Measurements from ENCODE around the gene PEF1.

The PEF1 gene

DNA sequence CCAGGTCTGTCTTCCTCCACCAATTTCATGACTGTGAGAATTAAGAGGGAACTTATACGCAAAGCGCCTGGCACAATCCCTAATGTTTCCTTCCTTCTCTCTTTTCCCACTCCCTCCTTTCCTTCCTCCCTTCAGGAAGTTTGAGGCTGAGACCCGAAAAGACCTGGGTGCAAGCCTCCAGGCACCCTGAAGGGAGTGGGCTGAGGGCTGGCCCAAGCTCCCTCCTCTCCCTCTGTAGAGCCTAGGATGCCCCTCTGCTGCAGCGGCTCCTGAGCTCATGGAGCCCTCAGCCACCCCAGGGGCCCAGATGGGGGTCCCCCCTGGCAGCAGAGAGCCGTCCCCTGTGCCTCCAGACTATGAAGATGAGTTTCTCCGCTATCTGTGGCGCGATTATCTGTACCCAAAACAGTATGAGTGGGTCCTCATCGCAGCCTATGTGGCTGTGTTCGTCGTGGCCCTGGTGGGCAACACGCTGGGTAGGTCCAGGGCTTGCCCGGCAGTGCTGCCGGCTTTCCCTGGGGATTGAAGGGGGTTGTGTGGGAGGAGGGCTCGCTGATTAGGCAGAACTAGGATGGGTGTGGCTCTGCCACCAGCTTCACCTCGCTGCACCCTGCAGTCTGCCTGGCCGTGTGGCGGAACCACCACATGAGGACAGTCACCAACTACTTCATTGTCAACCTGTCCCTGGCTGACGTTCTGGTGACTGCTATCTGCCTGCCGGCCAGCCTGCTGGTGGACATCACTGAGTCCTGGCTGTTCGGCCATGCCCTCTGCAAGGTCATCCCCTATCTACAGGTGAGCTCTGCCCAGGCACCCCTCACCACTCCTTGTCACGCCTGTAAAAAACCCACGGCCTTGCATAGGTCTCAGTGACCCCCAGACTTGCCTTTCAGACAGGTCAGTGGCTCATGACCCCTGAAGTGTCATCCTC lies 25.5 kb downstream of the PEF1 start:
- no peak for FAIRE-seq
- no peak for DNase-seq (ENCODE audit: extremely low spot score, insufficient read length, low read depth)

DNA sequence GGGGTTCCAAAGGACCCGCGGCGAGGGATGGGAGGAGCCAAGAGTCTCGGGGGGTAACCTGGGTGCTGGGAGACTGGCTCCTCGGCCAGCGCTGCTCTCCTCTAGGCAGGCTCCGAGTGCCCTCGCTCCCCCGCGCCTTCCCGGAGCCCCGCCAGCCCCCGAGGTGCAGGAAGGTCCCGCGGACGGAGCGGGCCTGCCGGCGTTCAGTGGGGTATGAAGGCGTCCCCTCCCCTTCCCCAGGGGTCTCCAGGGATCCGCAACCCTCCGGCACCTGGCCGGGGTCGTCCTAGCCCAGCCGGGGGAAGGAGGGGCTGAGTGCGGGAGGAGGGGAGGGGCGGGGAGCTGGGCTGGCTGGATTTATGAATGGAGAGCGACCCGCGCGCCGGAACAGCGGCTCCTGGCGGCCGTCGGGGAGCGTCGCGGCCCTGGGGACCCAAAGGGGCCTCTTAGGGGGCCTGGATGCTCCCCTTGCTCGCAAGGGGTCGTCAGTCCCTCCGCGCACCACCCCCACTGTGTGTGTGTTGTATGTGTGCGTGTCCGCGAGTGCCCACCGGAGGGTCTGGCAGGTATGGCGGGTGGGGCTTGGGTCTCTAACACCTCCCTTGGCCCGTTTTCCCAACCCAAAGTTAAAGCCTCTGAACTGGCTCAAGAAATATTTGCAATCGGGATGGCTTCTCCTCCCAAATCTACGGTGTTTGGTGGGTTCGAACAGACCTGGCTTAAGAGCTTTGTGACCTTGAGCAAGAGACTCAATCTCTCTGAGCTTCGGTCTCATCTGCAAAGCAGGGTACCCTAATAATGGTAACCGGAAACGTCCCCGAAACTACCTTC lies 26.5 kb downstream of the PEF1 start:
- FAIRE-seq: no peak

DNA sequence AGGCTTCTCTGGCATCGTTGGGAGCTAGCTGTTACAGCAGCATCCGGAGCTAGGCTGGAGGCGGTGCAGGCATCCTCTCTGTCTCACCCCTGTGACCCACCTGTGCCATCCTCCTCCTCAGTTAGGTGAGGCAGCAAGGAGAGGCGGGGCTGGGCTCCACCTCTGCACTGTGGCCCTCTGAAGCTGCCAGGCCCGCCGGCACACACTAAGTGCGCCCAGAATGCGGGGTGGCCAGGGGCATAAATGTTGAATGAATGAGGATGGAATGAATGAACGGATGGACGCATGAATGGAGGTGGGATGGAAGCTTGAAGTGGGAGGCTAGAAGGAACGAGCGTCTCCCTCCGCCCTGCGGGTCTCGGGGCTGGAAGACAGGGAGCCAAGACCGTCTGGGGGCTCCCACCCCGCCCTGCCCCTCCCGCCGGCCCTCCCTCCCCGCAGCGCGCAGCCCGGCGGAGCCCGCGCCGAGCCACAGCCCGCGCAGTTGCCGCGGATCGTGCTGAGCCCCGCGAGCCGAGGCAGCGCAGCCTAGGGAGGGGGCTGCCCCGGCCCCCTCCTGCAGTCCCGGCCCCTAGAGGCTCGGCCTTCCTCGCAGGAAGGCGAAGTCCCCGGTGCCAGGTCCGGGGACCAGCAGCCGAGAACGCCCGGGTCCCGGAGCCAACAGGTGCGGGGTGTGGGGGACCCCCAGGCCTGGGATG lies 27.3 kb downstream of the PEF1 start, which contains the start of gene HCRTR1:
Gene HCRTR1, plus strand, starts transcription at position 472 of the 698 bp plus-strand sequence. CDS start 1,504 bp downstream, outside the sequence.
- DNase-seq (ENCODE audit: extremely low spot score, insufficient read length, low read depth) (no peak), FAIRE-seq (no peak)

More for the DNA sequence above, 26.5 kb downstream of the PEF1 start:
- DNase-seq (ENCODE audit: extremely low spot score, insufficient read length, low read depth): peak; percentile 55

DNA sequence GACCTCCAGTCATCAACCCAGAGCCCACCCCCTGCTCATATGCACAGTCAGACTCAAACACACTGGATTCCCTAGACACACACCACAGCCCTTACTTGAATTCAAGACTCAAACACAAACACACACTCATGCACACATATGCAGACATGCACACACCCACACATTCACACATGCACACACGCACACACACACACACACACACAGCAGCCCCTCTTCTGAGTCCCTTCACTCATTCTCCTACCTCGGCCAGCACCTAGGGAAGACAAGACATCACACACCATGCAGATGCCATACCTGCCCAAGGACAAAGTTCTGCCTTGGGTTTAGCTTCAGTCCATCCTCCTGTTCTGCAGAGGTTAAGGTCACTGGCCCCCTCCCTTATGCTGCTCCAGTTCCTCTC lies 28.7 kb downstream of the PEF1 start:
- FAIRE-seq (no peak), DNase-seq (ENCODE audit: extremely low spot score, insufficient read length, low read depth) (no peak)

DNA sequence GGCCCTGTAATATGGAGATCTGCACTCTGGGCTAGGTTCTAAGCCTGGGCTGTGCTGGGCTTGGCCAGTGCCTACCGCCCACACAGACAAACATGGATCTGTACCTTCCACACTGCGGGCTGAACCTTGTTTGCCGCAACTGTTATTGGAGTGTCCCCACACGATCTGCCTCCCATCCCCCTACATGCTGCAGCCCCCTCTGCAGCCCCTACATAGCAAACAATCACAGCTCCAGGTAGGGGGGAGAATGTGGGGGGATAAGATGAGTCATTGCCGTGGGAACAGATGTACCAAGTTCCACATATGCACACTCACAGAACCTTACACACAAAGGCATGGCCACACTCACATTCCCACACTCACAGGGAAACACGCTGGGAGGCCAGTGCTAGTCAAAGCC lies 29.3 kb downstream of the PEF1 start:
- FAIRE-seq: no peak
- no peak for DNase-seq (ENCODE audit: extremely low spot score, insufficient read length, low read depth)

DNA sequence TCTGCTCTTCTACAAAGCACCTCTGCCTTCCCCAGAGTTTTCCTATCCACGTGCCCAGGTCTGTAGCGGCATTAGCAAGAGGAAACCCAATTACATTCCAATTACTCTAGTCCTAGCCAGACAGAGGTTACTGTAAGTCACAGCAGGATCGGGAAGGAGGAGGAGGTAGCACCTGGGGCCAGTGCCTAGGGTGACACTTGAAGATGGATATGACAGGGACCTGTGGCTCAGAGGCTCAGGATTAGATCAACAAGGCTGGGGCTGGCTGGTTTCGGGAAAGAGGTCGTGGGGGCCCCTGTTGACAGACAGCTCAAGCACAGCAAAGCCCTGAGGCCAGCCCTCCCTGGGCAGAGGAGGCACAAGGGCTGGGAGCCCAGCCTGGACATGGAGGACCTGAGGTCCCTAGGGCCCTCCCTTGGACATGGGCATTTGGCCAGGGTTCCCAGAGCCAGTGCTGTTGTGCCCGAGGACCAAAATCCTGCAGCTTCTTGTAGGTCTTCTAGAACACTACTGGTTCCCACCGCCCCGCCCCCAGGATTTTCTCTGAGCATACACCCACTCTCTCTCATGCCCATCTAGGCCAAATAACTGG lies 30.2 kb downstream of the PEF1 start:
- FAIRE-seq: no peak
- DNase-seq (ENCODE audit: extremely low spot score, insufficient read length, low read depth): no peak

DNA sequence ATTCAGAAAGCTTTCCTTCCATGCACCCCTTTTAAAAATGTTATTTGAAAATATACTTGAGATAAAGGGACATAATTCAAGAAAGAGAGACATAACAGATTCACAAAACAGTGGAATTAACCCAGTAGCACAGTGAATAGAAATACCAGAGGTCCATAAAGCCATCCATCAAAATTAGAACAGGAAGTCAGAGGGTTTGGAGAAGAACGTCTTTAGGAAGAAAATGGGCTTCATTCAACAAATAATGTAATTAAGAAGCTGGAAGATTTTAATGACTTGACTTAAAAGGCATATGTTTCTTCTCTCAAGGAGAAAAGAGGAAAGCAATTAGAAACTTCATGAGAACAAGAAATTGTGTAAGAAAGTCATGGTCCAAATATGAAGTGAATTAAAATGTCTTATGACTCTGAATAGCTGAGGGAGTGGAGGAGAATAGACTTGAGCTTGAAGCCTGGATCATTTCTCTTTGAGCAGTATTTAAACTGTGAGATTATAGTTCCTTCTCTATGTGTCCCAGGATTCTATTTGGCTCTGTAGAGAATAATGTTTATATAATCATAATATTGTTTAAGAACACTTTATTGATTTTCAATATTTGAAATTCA lies 35.1 kb downstream of the PEF1 start:
- DNase-seq (ENCODE audit: extremely low spot score, insufficient read length, low read depth): no peak
- FAIRE-seq: no peak

DNA sequence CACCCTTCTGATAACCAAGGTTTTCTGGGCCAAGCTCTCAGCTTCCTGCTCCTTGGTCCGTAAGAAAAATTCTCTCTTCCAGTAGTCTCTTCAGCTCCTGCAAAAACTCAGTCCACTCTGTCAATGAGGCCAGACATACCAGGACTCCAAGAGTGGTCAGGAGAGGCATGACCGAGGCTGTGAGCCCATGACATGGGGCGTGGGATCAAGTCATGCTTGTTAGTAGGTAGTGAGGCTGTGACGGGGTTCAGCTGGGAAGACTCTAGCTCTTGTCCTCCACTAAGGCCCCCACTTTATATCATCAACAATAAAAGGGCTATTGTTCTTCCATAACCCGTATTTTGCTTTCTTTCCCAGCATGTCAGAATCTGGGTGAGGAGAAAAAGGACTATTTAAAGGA lies 37.3 kb downstream of the PEF1 start:
- FAIRE-seq: no peak
- DNase-seq (ENCODE audit: extremely low spot score, insufficient read length, low read depth): no peak

DNA sequence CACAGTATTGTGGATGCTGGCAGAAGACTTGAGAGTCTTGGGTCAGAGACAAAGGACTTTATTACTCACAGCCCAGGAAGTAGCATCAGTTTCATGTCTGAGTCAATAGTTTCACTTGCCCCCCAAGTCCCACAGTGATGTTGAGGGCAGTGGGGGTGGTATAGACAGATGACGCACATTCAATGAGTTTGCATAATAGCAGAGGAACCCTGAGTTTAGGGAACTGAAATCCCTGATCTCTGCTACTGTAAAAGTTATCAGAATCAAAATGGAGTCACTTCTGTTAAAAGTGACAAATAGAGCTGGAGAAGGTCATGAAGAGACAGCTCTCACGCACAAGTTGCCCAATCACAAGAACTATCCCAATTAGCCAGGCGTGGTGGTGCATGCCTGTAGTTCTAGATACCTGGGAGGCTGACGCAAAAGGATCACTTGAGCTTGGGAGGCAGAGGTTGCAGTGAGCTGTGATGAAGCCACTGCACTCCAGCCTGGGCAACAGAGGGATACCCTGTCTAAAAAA lies 38.7 kb downstream of the PEF1 start:
- peak; percentile 68 for DNase-seq (ENCODE audit: extremely low spot score, insufficient read length, low read depth)
- FAIRE-seq: peak; percentile 99

DNA sequence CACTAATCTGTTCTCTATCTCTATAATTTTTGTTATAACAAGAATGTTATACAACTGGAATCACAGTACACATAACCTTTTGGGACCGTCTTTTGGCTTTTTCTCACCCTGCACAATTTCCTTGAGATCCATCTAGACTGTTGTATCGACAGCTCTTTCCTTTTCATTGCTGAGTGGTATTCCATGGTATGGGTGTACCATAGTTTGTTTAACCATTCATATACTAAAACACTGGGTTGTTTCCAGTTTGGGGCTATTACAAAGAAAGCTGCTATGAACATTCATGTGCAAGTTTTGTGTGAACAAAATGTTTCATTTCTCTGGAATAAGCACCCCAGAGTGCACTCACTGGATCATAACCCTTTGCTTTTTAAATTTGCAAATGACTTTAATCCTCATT lies 42.6 kb downstream of the PEF1 start:
- FAIRE-seq: no peak
- no peak for DNase-seq (ENCODE audit: extremely low spot score, insufficient read length, low read depth)

DNA sequence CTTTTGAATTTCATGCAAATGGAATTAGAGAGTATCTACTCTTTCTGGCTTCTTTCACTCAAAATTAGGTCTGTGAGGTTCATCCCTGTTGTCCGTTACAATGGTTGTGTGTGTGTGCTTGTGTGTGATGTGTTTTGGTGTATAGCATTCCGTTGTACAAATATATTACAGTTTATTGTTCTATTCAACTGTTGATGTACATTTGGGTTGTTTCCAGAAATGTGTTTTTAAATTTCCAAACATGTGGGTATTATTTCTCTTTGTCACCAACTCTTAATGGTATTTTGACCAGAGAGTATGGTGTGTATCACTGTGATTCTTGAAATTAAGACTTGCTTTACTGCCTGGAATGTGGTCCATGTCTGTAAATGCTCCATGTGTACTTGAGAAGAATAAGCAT lies 44.0 kb downstream of the PEF1 start:
- DNase-seq (ENCODE audit: extremely low spot score, insufficient read length, low read depth): no peak
- FAIRE-seq: peak; percentile 24

DNA sequence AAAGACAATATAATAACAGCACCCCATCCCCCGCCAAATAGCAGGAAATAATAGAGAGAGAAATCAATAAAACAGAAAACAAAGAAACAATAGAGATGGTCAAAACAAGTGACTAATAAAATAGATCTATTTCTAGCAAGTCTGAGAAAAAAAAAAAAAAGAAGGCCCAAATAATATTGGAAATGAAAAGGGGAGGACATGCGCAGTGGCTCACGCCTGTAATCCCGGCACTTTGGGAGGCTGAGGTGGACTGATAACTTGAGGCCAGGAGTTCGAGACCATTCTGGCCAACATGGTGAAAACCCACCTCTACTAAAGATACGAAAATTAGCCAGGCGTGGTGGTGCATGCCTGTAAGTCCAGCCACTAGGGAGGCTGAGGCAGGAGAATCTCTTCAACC lies 45.7 kb downstream of the PEF1 start:
- DNase-seq (ENCODE audit: extremely low spot score, insufficient read length, low read depth): no peak
- no peak for FAIRE-seq

DNA sequence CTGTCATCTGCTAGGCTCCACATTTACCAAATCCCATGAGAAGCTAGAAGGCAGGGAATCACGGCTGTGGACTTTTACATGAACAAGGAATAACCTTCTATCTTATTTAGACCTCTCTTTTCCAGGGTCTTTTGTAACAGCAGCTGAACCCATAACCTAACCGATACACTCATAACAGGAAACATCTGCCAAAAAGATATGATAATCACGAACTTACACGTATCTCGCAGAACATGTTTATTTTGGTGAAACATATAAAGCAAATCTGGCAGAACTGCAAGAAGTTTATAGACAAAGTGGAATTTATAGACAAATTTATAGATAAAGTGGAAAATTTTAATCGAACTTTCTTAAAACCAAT lies 48.0 kb downstream of the PEF1 start:
- FAIRE-seq (no peak), DNase-seq (ENCODE audit: extremely low spot score, insufficient read length, low read depth) (no peak)

DNA sequence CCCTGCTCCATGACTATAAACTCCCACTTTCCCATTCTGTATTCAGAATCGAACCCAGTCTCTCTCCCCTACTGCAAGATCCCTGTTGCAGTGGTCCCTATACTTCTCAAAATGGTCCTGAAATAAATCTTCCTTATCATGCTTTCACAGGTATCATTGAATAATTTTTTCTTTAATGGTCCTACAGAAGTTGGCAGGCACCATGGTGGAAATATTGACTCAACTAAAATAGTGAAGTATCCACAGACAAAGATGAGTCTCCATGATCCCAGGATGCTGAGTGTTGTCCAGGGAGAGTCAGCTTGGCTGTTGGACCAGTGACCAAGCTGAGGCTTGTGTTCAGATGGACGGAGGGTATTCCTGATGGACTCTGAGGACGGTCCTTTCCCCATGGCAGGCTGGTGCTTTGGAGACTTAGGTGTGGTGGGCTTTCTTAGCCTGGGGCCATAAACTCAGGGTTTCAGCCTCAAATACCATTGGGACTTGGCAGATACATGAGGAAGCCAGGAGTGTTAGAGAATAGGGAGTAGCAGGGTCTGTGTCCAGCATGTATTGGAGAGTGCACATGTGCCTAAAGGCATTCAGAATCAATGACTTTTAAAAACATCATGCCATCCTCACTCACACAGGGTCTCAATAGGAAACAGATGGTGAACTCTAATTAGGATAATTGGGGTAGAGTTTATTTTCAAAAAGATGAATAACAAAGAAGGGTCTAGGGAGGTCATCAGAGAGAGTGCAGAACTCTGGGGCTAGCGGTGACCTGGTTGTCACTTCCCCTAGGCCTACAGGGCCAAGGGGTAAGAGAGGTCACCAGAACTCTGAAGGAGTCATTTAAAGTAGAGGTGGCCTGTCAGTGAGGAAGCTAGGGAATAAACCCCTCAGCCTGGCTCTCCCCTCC lies 48.6 kb downstream of the PEF1 start:
- no peak for FAIRE-seq
- DNase-seq (ENCODE audit: extremely low spot score, insufficient read length, low read depth): no peak

DNA sequence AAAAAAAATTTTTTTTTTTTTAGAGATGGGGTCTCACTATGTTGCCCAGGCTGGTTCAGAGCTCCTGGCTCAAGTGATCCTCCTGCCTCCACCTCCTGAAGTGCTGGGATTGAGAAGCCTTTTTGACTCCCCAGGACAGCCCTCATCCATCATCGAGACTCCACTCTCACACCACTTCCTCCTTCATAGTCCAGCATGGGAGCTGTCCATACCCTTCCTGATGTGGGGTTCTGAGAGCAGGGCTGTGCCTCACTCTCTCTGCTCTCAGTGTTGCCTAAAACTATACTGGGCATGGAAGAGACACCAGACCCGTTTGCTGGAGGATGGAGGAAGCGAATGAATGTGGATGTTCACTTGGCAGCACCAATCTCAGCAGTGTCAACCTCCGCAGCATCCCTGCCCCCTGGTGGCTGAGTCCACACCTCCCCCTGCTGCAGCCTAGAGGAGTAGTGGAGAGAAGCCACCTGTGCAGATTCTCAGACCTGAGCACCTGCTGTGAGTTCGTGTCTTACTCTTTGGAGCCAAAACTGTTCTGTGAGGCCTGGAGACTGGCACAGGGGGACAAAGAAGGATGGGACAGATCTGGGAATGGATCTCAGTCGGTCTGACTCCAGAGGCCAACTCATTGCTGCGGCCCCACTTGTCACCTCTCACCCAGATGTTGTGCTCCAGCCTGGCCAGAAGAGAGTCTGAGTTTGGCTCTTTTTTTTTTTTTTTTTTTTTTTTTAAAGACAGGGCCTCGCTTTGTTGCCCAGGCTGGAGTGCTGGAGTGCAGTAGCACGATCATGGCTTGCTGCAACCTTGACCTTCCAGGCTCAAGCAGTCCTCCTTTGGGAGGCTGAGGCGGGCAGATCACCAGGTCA lies 50.7 kb downstream of the PEF1 start:
- DNase-seq (ENCODE audit: extremely low spot score, insufficient read length, low read depth) (no peak), FAIRE-seq (peak; percentile 86)

DNA sequence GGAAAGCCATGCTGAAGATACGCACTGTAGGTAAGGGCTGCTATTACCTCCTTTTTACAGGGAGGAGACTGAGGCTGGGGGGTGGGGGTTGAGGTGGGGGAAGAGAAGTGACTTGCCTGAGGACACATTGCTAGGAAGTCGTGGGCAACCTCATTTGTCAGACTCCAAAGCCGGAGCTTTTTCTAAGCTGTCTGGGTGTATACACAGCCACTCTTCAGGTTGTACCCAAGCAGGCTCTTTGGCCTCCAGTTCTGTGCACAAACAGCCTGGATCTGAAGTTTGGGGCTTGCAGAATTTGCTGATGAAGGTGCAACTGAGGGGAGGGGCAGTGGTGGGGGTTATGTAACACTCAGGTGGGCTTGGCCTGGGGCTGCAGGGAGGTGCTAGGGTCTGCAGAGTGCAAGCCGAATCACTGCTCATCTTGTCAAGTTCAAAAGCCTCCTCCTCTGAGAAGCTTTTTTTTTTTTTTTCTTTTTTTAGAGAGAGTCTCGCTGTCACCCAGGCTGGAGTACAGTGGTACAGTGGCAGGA lies 51.5 kb downstream of the PEF1 start:
- FAIRE-seq (no peak), DNase-seq (ENCODE audit: extremely low spot score, insufficient read length, low read depth) (no peak)

DNA sequence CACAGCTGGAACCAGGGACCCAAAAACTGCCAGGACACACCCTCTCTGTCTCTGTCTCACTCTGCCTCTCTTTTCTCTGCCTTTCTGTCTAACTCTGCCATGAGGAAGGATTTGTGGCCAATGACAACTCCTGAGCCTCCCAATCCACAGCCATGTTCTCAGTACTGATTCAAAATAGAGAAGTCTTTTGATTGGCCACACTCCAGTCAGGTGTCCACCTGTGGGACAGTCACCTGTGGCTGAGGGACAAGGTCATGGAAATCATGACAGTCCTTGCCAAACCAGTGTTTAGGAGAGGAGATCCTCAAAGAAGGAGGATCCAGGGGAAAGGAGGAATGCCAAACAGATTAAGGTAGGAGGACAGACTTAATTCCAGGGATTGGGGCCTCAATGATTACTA lies 52.5 kb downstream of the PEF1 start:
- DNase-seq (ENCODE audit: extremely low spot score, insufficient read length, low read depth): no peak

More for the DNA sequence above, 52.5 kb downstream of the PEF1 start:
- no peak for FAIRE-seq

Data from GM18507 (cell line).